Measurements from ENCODE around the gene TRIP13.

DNA sequence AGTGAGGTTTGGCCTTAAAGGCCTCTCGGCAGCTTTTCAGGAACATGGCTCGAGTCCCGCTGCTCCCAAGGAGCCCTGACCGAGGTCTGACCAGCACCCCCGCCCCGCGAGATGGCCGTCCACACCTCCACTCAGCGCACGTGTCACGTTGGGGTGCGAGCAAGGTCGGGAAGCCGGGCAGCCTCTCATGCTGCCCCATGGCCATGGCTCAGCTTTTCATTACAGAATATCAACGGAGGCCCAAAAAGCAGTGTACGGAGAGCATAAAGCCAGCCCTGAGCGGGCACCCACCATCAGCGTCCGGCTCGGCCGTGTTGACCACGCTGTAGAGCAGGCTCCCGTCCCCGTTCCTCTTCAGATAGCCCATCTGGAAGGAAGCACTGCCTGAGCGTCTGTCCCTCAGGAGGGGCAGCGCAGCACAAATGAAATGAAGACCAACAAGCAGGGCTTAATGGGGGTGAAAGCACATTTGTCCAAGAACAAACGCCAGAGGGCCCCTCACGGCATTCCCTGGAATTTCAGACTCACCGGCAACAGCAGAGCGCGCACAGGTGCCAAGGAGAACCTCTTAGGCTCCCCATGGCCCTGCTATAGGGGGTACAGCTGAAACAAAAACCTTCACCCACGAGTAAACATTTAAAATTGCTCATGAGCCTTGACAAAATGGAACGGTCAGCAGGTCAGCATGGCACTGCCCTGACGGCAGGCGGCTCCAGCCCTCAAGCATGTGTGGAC, 11.7 kb upstream of the TRIP13 start:
- no peak for TF ChIP-seq CTCF (conservative IDR thresholded peaks at IDR 0.05)
- no peak for TF ChIP-seq ZFX (IDR thresholded peaks at IDR 0.05)
